A673 (cell line): ENCODE results near the gene KRT34. TPM values are rescaled to one million over a fixed set of nuclear protein-coding genes. Genes with fewer than 3 reads are reported as not detected.

ENCODE experiments used
- BruUV-seq: library from RNA; stranded (reverse); fragments of 400-500 nt; replicated peaks from 2 replicates; lab custom pipeline; 2021; lab: Mats Ljungman, UMichigan
- CTCF ChIA-PET: fragments of 300-600 bp; sonication (Branson Sonifier 250); formaldehyde crosslinking; loops from one replicate; lab custom pipeline; 2022; ENCODE audit warnings: antibody characterized with exemption; lab: Charles Lee
- POLR2A ChIA-PET: fragments of 300-600 bp; sonication (Branson Sonifier 250); formaldehyde crosslinking; loops from one replicate; lab custom pipeline; 2022; ENCODE audit warnings: antibody characterized with exemption; ENCODE audit not compliant: low non-redundant PET; lab: Charles Lee
- DNase-seq: peaks from one replicate; pipeline ENCODE4 v3.0.0-alpha.2; 2015; ENCODE audit warnings: low spot score
- H3K27ac ChIP-seq: fragments of 200-600 bp; sonication (generic); 2 replicates; pipeline ENCODE4 v1.5.1; 2016; ENCODE audit warnings: mixed run types, low read depth, mild to moderate bottlenecking, mixed read lengths, antibody characterized with exemption, low read length; ENCODE audit not compliant: poor library complexity, severe bottlenecking
- H3K27me3 ChIP-seq: fragments of 200-600 bp; sonication (generic); replicated peaks from 2 replicates; pipeline ENCODE4 v1.6.1; 2017; ENCODE audit warnings: mixed run types, low read depth, mild to moderate bottlenecking, mixed read lengths, antibody characterized with exemption, low read length; ENCODE audit not compliant: insufficient read depth, poor library complexity
- H3K36me3 ChIP-seq: fragments of 200-600 bp; sonication (generic); 2 replicates; pipeline ENCODE4 v1.6.1; 2016; ENCODE audit warnings: mixed run types, mild to moderate bottlenecking, mixed read lengths, antibody characterized with exemption, low read length; ENCODE audit not compliant: insufficient read depth, poor library complexity, severe bottlenecking
- H3K4me1 ChIP-seq: fragments of 200-600 bp; sonication (generic); 2 replicates; pipeline ENCODE4 v1.6.1; 2017; ENCODE audit warnings: mixed run types, mild to moderate bottlenecking, mixed read lengths, antibody characterized with exemption, low read length; ENCODE audit not compliant: insufficient read depth, poor library complexity, severe bottlenecking
- H3K4me3 ChIP-seq: fragments of 200-600 bp; sonication (generic); 2 replicates; pipeline ENCODE4 v1.5.1; 2016; ENCODE audit warnings: low read depth, mixed run types, mild to moderate bottlenecking, mixed read lengths, low read length; ENCODE audit not compliant: poor library complexity, severe bottlenecking
- H3K9me3 ChIP-seq: fragments of 200-600 bp; sonication (generic); 2 replicates; pipeline ENCODE4 v1.6.1; 2016; ENCODE audit warnings: mixed run types, low read depth, mild to moderate bottlenecking, mixed read lengths, antibody characterized with exemption, low read length; ENCODE audit not compliant: poor library complexity, severe bottlenecking
- EZH2 ChIP-seq: fragments of 200-600 bp; sonication (generic); IDR thresholded peaks from 2 replicates; pipeline ENCODE4 v1.6.1; 2017; ENCODE audit warnings: borderline replicate concordance, low read depth, mild to moderate bottlenecking, mixed read lengths, antibody characterized with exemption, low read length; ENCODE audit not compliant: poor library complexity, severe bottlenecking
- intact Hi-C: fragments of 100-400 bp; cut with micrococcal nuclease; formaldehyde crosslinking; loops from one replicate; pipeline ENCODE4 v1.10.0; 2022; ENCODE audit not compliant: unreplicated experiment
- total RNA-seq: library from RNA; stranded (reverse); gene quantifications from 2 replicates; pipeline ENCODE4 v1.2.3, GENCODE V29; 2021
- TF ChIP-seq, protein P1 (sequence below): fragments of 300-800, 200-600 bp; sonication (generic); conservative IDR thresholded peaks from 2 replicates; pipeline ENCODE4 v1.5.1; 2017; ENCODE audit warnings: low read depth, mild to moderate bottlenecking, antibody characterized with exemption, low read length, moderate library complexity, mixed read lengths

The KRT34 gene
- total RNA-seq, 1 experiment from 2014 or later = not detected

- intact Hi-C loops = no loop called here
- Histone ChIP-seq H3K36me3 (no peaks in the 10 kb centered on the region), H3K4me1 (no peaks in the 10 kb centered on the region), H3K27me3 (no peaks in the 10 kb centered on the region), H3K4me3 (no peak overlapping the region), H3K9me3 (no peaks in the 10 kb centered on the region), H3K27ac (no peak overlapping the region)
- ChIA-PET CTCF (no interaction called here), POLR2A (no interaction called here)
- TF ChIP-seq EZH2 = no peak
- TF ChIP-seq, protein P1, sequence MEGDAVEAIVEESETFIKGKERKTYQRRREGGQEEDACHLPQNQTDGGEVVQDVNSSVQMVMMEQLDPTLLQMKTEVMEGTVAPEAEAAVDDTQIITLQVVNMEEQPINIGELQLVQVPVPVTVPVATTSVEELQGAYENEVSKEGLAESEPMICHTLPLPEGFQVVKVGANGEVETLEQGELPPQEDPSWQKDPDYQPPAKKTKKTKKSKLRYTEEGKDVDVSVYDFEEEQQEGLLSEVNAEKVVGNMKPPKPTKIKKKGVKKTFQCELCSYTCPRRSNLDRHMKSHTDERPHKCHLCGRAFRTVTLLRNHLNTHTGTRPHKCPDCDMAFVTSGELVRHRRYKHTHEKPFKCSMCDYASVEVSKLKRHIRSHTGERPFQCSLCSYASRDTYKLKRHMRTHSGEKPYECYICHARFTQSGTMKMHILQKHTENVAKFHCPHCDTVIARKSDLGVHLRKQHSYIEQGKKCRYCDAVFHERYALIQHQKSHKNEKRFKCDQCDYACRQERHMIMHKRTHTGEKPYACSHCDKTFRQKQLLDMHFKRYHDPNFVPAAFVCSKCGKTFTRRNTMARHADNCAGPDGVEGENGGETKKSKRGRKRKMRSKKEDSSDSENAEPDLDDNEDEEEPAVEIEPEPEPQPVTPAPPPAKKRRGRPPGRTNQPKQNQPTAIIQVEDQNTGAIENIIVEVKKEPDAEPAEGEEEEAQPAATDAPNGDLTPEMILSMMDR = no peak
- DNase-seq = no peak
- no TSS peak for BruUV-seq
Observed at GRCh38 chr17:41415833-41416335, 33.8 kb upstream of the KRT34 start.

GRCh38 chr17:41415411-41415810 lies 33.3 kb upstream of the KRT34 start:
- Histone ChIP-seq H3K4me1 (no peaks in the 10 kb centered on the region), H3K27ac (no peak overlapping the region), H3K36me3 (no peaks in the 10 kb centered on the region), H3K27me3 (no peaks in the 10 kb centered on the region), H3K4me3 (no peak overlapping the region), H3K9me3 (no peaks in the 10 kb centered on the region)
- BruUV-seq = no TSS peak
- ChIA-PET CTCF (no interaction called here), POLR2A (no interaction called here)
- TF ChIP-seq, protein P1 = no peak
- TF ChIP-seq EZH2 = no peak
- no peak for DNase-seq
- intact Hi-C loops = no loop called here

DNA sequence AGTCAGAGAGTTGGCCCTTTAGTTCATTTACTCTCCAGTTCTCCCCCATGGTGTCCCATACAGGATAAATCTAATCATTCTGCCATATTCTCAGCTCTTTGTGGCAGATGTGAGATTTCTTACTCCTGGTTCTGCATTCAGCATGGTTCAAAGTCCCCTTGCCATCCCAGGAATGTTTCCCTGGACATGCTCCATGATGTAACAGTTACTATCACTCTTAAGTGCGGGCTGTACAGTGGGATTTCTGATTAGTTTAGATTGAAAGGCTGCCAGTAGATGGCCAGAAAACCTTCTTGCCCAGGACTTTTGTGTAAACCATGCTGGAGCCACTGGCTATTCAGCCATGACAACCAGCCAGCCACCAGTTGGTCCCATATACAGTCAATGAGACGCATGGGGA lies 31.9 kb upstream of the KRT34 start:
- H3K9me3 ChIP-seq = no peaks in the 10 kb centered on the region
- no peaks in the 10 kb centered on the region for H3K4me1 ChIP-seq
- ChIA-PET POLR2A (no interaction called here), CTCF (no interaction called here)
- no TSS peak for BruUV-seq
- DNase-seq = no peak
- no peak overlapping the region for H3K4me3 ChIP-seq
- H3K36me3 ChIP-seq = no peaks in the 10 kb centered on the region
- H3K27ac ChIP-seq = no peak overlapping the region
- TF ChIP-seq, protein P1 = no peak
- TF ChIP-seq EZH2 = no peak
- intact Hi-C loops = no loop called here
- no peaks in the 10 kb centered on the region for H3K27me3 ChIP-seq
